Iris pigment epithelial cell (primary cell): ENCODE measurements around the gene UCP2.
"Not testable (repeated sequence)": the region's sequence is repeated elsewhere in the genome, so short reads cannot be mapped to it uniquely, and the experiment has no call there.

Experiments
- DNase-seq: peaks from one replicate; pipeline ENCODE4 v3.0.0-alpha.2; 2011; ENCODE audit warnings: low read depth

Gene UCP2

GRCh38 chr11:73995731-73996130, 13.1 kb upstream of the UCP2 start:
- DNase-seq = no peak

GRCh38 chr11:73995247-73995646, 12.6 kb upstream of the UCP2 start:
- no peak for DNase-seq

DNA sequence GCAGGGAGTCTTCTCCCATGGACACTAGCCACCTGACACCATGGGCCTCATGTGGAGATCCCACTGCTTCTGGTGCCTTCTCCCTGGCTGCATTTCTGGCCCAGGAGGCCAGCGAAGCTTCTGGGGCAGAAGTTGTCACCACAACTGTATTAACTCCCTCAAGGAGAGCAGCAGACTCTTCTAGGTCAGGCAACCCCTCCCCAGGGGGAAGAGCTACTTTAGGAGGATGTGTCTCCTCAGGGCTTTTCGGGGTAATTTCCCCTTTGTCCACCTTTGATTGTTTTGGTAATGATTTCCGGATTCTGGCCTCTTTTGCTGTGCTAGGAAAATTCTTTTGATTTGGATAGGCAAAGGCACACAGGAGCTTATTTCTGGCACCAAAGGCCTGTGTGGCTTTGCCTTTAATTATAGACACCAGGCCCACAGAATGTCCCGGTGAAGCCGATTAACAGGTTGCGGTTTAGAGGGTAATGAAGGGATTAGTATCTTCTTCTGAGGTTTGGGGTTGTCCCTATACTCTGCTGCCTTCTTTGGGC, 8.9 kb upstream of the UCP2 start:
- no peak for DNase-seq

DNA sequence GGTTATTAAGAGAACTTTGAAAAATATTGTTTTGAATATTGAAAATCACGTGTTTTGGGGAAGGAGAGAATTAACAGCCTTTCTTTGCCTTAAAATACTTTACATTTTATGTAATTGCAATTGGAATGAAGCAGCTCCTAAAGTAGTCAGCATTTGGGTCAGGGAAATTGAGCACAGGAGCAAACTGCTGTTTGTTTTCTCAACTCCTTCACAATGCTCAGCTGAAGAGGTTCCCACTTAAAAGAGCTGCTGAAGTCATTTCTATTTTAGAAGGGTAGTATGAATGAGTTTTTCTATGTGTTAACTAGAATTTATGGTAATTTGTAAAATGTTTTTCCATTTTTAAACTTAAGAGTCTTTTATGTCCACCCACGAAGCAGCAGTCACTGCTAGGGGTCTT, 8.1 kb upstream of the UCP2 start:
- no peak for DNase-seq

- DNase-seq = no peak
These were observed 6.5 kb upstream of the UCP2 start for GRCh38 chr11:73989156-73989555.

- no peak for DNase-seq
These were observed 5.6 kb upstream of the UCP2 start for GRCh38 chr11:73988227-73988626.

DNA sequence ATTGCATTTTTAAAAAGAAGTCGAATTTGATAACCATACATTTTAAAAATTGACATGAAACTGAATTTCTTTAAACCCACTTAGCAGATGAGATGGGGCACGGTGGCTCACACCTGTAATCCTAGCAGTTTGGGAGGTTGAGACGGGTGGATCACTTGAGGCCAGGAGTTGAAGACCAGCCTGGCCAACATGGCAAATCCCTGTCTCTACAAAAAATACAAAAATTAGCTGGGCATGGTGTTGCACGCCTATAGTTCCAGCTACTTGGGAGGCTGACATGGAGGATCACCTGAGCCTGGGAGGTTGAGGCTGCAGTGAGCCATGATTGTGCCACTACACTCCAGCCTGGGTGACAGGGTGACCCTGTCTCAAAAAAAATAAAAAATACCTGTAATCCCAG, 3.0 kb upstream of the UCP2 start:
- not testable (repeated sequence) for DNase-seq

- DNase-seq = no peak
These were observed 1.3 kb upstream of the UCP2 start for GRCh38 chr11:73983741-73984538.

GRCh38 chr11:73982990-73983740, 522 bp upstream of the UCP2 start:
- peak; percentile 94 for DNase-seq

DNA sequence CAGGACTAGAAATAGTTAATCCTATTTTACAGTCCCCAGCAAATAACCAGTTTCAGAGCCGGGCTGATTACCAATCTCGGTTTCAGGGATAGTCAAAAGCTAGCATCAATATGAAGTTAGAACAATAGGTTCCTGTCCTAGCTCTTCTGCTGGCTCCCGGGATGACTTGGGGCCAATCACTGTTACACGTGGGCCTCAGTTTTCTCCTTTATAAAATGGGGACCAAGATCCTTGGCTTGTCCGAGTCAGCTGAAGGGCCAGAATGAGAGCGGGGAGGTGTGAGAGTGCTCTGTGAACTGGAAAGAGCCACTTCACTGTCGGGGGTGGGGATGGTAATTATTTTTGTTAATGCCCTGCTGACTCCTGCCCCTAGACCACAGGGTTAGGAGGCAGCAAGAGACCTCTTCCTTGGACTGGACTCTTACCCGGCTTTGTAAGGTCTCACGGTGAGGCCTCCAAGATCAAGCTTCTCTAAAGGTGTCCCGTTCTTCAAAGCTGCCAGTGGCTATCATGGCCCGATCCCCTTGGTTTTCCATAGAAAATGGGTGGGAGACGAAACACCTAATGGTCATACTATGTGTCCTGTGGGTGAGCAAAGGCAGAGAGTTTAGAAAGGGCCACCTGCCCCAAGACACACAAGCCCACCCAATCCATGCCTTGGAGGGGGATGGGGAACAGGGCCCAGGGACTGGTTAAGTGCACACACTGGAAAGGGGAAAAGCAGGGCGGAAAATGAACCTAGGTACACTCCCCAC, 1.4 kb downstream of the UCP2 start:
- no peak for DNase-seq

DNA sequence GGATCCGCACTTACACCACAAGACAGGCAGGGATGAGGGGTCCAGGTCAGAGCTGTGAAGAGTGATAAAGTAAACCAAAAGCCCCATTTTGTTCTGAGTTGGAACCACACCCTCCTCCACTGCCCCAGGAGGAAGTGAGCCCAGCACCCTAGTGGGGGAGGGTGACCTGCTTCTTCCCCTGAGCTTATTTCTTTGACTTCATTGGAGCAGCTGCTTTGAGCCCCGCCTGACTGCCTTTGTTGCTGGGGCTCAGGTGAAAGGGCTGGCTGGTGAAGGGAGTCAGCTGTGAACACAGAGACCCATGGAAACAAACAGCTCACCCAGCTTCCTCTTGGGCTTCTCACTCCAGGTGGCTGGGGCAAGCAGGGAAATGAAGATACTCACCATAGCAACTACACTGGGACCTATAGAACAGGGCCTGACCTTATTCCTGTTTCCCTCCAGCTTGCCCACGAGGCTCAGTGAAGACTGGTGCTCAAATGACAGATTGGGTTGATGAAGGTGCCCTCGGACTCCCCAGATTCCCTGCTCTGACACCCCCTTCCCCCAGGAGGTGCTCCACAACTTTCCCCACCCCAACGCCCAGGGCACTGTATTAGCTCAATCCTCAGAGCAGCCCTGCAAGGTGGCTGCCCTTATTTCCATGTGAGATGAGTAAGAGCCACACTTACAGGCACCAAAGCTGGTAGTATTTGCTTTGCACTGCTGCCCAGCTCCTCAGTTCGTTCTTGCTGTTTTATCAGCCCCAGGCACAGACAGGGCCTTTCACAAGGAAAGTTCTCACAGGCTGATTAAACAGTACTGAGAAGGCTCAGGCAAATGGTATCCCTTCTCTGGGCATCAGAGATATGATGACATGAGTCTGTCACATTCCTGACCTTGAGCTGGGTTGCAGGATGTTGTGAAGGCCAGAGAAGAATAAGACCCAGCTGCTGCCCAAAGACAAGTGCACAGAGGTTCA, 2.4 kb downstream of the UCP2 start:
- DNase-seq = peak; percentile 26

DNA sequence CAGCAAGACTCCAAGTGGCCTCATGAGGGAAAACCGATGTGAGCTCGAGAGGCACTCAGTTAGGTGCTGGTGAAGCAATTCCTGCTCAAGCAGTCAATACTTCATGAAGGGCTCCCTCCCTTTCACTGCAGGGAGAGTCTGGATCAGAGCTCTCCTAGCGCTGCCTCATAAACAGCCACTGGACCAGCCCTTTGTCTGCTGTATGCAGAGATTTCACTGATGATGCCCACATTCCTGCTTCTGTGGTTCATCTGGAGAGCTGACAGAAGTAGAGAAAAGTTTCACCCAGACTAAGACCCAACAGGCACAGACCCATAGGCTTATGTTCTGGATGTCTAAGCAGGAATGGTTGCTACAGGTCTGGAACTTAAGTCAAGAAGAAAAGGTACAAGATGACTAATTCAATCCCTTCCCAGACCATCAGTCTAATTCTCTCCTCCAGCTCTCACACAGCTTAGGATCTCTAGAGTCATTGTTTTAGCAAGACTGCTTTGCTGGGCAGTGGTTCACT, 4.0 kb downstream of the UCP2 start:
- peak; percentile 15 for DNase-seq

DNA sequence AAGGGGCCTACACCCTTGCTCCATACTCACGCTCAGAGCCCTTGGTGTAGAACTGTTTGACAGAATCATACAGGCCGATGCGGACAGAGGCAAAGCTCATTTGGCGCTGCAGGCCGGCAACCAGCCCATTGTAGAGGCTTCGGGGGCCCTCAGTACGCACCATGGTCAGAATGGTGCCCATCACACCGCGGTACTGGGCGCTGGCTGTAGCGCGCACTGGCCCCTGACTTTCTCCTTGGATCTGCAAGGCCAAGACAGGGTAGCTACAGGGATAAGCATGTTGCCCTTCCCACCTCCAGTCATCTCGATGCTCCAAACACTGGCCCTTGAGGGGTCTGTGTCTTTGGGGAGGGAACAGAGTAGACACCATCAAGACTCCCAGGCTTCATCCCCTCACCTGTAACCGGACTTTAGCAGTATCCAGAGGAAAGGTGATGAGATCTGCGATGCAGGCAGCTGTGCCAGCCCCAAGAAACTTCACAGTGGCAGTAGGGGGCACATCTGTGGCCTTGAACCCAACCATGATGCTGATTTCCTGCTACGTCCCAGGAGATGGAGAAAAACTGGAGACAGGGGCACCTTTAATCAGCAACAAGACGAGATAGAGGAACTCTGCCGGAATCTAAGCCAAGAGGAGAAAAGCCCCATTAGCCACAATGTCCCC, 4.7 kb downstream of the UCP2 start:
- DNase-seq = no peak

DNA sequence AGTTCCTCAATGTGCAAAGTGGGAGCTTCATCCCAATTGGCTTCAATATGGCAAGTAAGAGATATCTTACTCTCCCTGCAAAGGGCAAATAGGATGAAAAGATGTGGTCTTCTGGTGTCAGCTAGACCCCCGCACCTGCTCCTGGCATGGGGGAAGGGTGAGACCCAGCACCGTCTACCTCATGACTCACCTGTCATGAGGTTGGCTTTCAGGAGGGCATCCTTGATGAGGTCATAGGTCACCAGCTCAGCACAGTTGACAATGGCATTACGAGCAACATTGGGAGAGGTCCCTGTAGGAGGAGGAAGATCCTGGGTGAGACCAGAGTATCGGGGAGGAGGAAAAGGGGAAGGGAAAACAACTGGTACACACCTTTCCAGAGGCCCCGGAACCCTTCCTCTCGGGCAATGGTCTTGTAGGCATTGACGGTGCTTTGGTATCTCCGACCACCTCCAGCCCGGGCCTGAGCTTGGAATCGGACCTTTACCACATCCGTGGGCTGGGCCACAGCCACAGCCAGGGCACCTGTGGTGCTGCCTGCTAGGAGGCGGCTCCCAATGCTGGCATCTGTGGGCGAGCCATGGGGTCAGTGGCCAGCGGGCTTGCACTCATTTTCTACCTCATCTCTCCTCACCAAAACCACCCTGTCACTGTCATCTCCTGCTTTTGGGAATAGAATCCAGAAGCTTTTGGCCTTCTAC, 6.0 kb downstream of the UCP2 start:
- DNase-seq = no peak

- DNase-seq = no peak
These were observed 7.2 kb downstream of the UCP2 start for GRCh38 chr11:73975479-73975757.

DNA sequence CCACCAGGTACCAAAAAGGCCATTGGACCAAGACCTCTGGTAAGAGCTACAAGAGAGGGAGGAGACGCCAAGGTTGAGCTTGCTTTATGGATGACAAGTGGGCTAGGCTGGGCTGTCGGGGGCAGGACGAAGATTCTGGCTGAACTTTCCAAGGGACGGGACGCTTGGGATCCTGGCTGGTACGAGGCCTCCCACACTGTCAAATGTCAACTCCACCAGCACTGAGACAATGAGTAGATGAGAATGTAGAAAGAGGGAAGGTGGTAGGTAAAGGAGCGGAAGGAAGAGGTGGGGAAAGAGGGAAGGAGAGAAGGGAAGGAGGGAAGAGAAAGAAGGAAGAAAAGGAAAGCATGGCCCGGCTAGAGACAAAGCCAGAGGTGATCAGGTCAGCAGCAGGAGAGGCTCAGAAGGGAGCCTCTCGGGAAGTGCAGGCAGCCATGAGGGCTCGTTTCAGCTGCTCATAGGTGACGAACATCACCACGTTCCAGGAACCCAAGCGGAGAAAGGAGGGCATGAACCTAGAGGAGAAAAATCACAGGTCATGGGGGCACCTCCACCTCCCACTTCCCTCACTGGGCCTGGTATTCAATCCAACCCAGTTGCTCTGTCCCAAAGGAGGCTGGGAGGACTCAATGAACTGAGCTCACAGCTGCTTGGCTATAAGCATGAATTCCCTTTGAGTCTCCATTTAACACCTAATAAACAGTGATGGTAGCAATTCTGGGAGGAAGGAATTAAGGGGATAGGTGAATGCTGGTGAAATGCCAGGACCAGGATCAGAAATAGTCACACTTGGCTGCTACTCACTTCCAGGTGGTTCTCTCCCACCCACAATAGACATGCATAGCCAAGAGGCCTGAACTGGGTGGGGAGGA, 7.8 kb downstream of the UCP2 start:
- DNase-seq = no peak

DNA sequence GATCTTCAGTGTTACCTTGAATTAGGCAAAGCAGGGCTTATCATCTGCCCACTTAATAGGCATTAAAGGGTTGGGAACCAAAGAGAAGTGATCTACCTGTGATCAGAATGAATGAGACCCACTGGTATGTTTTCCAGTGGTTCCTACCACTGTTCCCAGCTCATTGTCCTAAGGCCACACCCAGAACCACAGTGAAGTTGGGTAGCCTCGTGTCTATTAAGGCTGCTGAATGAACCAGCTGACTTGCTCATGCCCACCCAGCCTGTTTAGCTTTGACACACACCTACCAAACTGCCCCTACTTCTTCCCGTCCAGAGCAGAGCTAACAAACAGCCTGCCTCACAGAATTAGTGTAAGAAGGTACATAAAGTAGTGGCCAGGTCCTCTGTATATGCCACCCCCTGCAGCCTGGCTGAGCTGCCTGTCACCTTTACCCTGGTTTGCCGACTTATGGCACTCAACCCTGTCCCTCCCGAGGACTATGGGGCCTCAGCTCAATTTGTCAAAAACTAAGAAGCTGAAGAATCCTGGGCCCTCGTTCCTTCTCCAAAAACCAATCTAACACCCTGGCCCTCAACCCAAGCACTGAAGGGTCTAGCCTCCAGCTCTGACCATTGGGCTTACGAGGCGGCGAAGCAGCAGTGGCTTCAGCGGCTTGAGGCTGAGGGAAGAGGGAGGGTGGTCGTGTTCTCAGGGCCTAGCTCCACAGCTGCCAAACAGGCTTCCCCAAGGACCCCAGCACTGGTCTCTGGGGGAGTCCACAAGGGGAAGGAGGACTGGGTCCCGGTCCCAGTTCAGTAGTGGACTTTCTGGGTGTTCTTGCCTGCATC, 9.8 kb downstream of the UCP2 start:
- DNase-seq = no peak

DNA sequence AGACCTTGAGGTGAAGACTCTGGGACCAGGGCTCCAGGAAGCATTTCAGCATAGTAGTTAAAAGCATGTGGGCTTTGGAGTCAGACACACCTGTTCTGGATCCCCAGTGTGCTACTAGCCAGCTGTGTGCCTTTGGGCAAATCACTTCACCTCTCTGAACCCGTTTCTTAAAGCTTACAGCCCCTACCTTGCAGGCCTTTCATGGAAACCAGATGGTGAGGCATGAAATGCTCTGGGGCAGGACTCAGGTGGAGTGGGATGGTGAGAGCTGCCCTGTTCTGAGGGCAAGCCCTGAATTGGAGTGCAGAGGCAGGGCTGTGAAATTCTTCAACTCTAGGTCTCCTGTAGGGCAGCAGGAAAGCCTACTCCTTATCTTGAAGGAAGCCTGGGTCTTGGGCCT, 10.5 kb downstream of the UCP2 start:
- no peak for DNase-seq
